Fibroblast of pulmonary artery (primary cell): Measurements from ENCODE around the gene ABHD1.

Experiments used
- DNase-seq: peaks from one replicate; pipeline ENCODE4 v3.0.0-alpha.2; 2010; ENCODE audit warnings: low read depth
- H3K4me3 ChIP-seq: replicated peaks from 2 replicates; pipeline ENCODE4 v1.5.1; 2011; ENCODE audit warnings: low read depth, mild to moderate bottlenecking, control low read depth, low read length, moderate library complexity
- CTCF ChIP-seq: IDR thresholded peaks from 2 replicates; pipeline ENCODE4 v1.5.1; 2011; ENCODE audit warnings: mild to moderate bottlenecking, control low read depth, low read length, inconsistent platforms; ENCODE audit errors: missing control alignments

The ABHD1 gene

GRCh38 chr2:27094353-27094984 lies 29.1 kb upstream of the ABHD1 start:
- H3K4me3 ChIP-seq, result no peak overlapping the region
- DNase-seq, result no peak
- TF ChIP-seq CTCF, result no peak

DNA sequence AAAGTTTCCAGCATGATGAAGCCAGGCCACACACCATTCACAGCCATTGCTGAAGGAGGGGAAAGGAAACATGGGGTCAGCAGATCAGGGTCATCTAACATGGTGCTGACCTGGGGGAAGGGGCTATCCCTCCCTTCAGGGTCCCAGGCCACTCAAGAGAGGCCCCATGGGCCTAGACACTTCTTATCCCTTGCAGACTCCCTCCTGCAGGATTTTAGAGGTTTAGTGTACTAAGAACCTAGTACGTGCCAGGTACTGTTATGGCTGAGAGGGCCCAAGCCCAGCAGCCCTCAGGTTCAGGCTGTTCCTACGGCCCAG lies 28.2 kb upstream of the ABHD1 start:
- TF ChIP-seq CTCF, result no peak
- no peak overlapping the region for H3K4me3 ChIP-seq
- DNase-seq, result no peak

DNA sequence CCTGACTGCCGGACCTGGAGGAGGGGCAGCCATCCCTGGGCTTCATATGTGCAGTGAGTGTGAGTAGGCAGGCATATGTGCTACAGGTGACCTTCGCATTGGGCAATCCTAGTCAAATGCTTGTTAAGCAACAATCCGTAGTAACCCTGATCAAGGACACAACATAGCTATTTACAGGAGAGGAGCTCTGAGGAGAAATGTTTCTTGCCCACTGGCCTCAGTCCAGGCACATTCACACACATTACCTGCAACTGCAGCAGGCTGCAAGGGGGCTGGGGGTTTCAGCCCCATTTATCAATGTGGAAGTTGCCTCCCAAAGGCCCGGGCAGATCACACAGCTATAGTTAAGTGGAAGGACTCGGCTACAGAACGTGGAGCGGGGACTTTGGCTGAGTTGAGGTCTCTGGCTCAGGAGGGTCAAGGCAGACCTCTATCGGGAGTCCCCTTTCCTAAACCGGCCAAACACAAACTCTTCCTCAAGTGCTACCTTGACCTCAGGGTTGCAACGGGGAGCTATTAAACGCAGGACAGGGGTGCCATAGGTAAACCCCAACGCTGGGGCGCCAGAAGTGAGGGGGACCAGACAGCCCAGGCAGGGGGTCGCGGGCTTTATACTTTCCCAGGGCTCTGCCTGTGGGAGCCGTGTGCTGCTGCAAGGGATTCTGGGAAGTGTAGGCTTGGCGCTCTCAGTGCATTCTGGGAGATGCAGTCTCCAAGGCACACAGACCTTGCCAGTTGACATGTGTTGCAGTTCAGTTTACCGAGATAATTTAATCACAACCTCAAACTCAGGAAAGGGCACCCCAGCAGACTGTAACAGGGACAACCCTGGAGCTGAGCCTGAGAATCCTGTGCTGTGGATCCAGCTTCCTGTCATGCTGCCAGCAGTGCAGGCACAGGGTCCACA lies 27.6 kb upstream of the ABHD1 start:
- no peak for TF ChIP-seq CTCF
- peak overlapping the region; percentile 26 for H3K4me3 ChIP-seq
- peak; percentile 68 for DNase-seq

DNA sequence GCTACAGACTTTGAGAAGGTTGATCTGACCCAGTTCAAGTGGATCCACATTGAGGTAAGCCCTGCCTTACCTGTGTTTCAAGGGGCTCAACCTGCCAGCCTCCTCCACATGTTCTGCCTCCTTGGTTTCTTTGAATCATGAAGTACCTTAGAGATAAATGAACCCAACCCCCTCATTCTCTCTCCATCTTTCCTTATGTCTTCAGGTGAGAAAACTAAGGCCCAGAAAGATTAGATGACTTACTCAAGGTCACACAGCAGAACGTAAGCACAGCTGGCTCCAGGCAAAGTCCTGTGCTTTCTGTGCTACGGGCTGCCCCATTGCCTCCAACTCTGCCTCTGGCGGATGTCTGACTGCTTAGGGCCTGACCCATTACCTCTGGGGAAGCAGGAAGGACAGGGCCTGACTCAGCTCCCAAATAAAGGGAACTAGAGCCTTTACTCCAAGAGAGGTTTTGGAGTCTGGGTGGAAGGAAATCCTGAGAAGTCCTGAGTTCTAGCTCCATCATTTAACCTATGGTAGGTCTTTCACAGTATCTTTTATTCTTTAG lies 26.8 kb upstream of the ABHD1 start:
- H3K4me3 ChIP-seq, result no peak overlapping the region
- no peak for DNase-seq
- no peak for TF ChIP-seq CTCF

- no peak for DNase-seq
- no peak overlapping the region for H3K4me3 ChIP-seq
- TF ChIP-seq CTCF, result no peak
Observed at GRCh38 chr2:27097341-27097740, 26.3 kb upstream of the ABHD1 start.

- DNase-seq, result no peak
- TF ChIP-seq CTCF, result no peak
- H3K4me3 ChIP-seq, result no peak overlapping the region
Observed at GRCh38 chr2:27099334-27099955, 24.2 kb upstream of the ABHD1 start.
